Fibroblast of skin of right quadriceps (primary cell): ENCODE measurements around the gene ZNF503.

Experiments used
- DNase-seq: peaks from one replicate; pipeline ENCODE4 v3.0.0-alpha.2; 2013

The ZNF503 gene

DNA sequence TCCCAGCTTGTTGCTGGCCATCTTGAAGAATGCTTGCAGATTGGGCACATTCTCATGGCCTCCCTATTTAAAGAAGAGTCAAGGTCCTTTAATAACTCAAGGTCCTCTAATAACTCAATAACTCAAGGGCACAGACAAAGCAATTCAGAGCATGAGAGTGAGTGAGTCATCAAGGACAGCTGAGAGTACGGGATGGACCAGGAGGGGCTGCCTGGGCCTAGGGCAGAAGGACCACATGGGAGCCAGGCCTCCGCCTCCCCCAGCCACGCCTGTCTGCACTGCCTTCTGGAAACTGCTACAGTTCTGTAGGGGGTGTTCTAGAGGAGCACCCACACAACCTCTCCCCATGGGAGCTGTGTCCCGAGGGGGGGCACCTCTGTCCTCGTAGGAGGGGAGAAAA is 48.9 kb downstream of the ZNF503 start:
- DNase-seq, result no peak

DNA sequence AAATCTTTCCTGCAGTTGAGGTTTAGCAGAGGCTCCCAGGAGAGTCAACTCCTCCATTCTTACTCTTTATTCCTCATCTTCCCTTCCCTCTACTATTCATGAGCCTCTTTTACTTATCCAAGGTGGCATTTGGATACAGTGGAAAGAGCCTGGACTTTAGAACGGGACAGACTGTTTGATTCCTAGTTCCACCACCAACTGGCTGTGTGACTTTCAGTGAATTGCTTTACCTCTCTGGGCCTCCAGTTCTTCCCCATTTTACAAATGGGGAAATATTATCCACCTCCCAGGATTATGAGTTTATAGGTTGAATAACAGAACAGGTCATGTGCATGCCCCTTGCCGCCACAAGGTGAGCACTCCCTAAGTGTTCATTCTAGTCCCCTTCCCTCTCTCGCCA is 49.9 kb downstream of the ZNF503 start:
- no peak for DNase-seq

DNA sequence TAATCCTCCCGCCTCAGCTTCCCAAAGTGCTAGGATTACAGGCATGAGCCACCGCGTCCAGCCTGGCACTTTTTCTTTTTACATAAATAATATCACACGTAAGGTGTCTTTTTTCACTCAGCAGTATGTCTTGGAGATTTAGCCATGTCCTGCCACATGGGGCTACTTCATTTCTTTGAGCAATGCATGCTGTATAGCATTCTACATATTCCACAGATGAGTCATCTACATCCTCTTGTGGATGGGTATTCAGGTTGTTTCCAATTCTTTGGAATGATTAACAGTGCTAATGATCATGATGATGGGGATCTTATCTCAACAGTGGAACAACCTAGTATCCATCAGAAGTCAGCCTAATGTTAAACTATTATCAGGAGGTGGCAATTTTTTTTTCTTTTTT is 50.8 kb downstream of the ZNF503 start:
- DNase-seq, result peak; percentile 76
